Loucy (cell line): Measurements from ENCODE around the gene STARD10.

Source experiments
- H2AFZ ChIP-seq: fragments of 200-600 bp; sonication (generic); 2 replicates; pipeline ENCODE4 v1.6.0; 2016; ENCODE audit warnings: antibody characterized with exemption, mild to moderate bottlenecking, low read length, moderate library complexity
- H3F3A ChIP-seq: fragments of 200-600 bp; 2 replicates; pipeline ENCODE4 v1.6.0; 2016; ENCODE audit warnings: antibody characterized with exemption, low read depth, mild to moderate bottlenecking
- H3K27me3 ChIP-seq: fragments of 200-600 bp; sonication (generic); 2 replicates; pipeline ENCODE4 v1.6.1; 2014; ENCODE audit warnings: low read length, mild to moderate bottlenecking; ENCODE audit not compliant: insufficient read depth, poor library complexity, severe bottlenecking
- H3K36me3 ChIP-seq: fragments of 200-600 bp; sonication (generic); 2 replicates; pipeline ENCODE4 v1.6.1; 2016; ENCODE audit warnings: low read length; ENCODE audit not compliant: insufficient read depth
- H3K4me1 ChIP-seq: fragments of 200-600 bp; sonication (generic); 2 replicates; pipeline ENCODE4 v1.5.1; 2014; ENCODE audit warnings: low read length, mild to moderate bottlenecking; ENCODE audit not compliant: insufficient read depth, poor library complexity, severe bottlenecking
- H3K4me2 ChIP-seq: fragments of 200-600 bp; sonication (generic); 2 replicates; pipeline ENCODE4 v1.6.0; 2014; ENCODE audit warnings: antibody characterized with exemption, low read length, low read depth, mild to moderate bottlenecking; ENCODE audit not compliant: poor library complexity, severe bottlenecking
- H3K4me3 ChIP-seq: fragments of 200-600 bp; sonication (generic); 2 replicates; pipeline ENCODE4 v1.5.1; 2014; ENCODE audit warnings: low read length, mild to moderate bottlenecking, mixed read lengths; ENCODE audit not compliant: poor library complexity, severe bottlenecking
- H3K79me2 ChIP-seq: fragments of 200-600 bp; sonication (generic); 2 replicates; pipeline ENCODE4 v1.6.1; 2014; ENCODE audit warnings: low read length; ENCODE audit not compliant: insufficient read depth
- H3K9ac ChIP-seq: fragments of 200-600 bp; sonication (generic); 2 replicates; pipeline ENCODE4 v1.6.0; 2014; ENCODE audit warnings: mild to moderate bottlenecking, low read depth, low read length, moderate library complexity; ENCODE audit not compliant: poor library complexity, severe bottlenecking
- H3K9me2 ChIP-seq: fragments of 200-600 bp; sonication (generic); replicated peaks from 2 replicates; pipeline ENCODE4 v1.6.1; 2016; ENCODE audit warnings: low read depth, low read length, mixed read lengths
- H3K9me3 ChIP-seq: fragments of 200-600 bp; sonication (generic); 2 replicates; pipeline ENCODE4 v1.6.1; 2014; ENCODE audit warnings: mild to moderate bottlenecking, antibody characterized with exemption, low read length, low read depth; ENCODE audit not compliant: insufficient read depth
- H4K20me1 ChIP-seq: fragments of 200-600 bp; sonication (generic); 2 replicates; pipeline ENCODE4 v1.6.0; 2014; ENCODE audit warnings: antibody characterized with exemption, low read length, mild to moderate bottlenecking; ENCODE audit not compliant: insufficient read depth, poor library complexity, severe bottlenecking
- CTCF ChIP-seq: fragments of 200-600 bp; sonication (generic); conservative IDR thresholded peaks from 2 replicates; pipeline ENCODE4 v1.5.1; 2014; ENCODE audit warnings: mild to moderate bottlenecking, antibody characterized with exemption, low read length
- EZH2phosphoT487 ChIP-seq: fragments of 200-600 bp; IDR thresholded peaks from 2 replicates; pipeline ENCODE4 v1.6.1; 2018; ENCODE audit warnings: antibody characterized with exemption, mild to moderate bottlenecking, moderate library complexity, borderline replicate concordance

STARD10 gene

GRCh38 chr11:72829884-72830533 lies 36.2 kb upstream of the STARD10 start:
- Histone ChIP-seq H3K27me3 (no peaks in the 10 kb centered on the region), H3F3A (no peaks in the 10 kb centered on the region), H3K4me3 (no peak overlapping the region), H3K4me1 (no peaks in the 10 kb centered on the region), H3K36me3 (peaks cover 37% of the 10 kb centered on the region; the same call in 1 of the 2 replicates), H3K9me2 (no peaks in the 10 kb centered on the region), H3K4me2 (no peak overlapping the region), H3K9me3 (no peaks in the 10 kb centered on the region), H4K20me1 (no peaks in the 10 kb centered on the region), H3K9ac (no peak overlapping the region), H2AFZ (no peak overlapping the region), H3K79me2 (no peaks in the 10 kb centered on the region)
- TF ChIP-seq EZH2phosphoT487 (no peak), CTCF (no peak)

GRCh38 chr11:72829178-72829577 lies 35.3 kb upstream of the STARD10 start:
- Histone ChIP-seq H3K4me2 (no peak overlapping the region), H2AFZ (no peak overlapping the region), H3F3A (no peaks in the 10 kb centered on the region), H3K79me2 (no peaks in the 10 kb centered on the region), H3K9me2 (no peaks in the 10 kb centered on the region), H3K4me1 (no peaks in the 10 kb centered on the region), H3K9me3 (no peaks in the 10 kb centered on the region), H3K27me3 (no peaks in the 10 kb centered on the region), H3K4me3 (no peak overlapping the region), H3K36me3 (peaks cover 37% of the 10 kb centered on the region; the same call in 1 of the 2 replicates), H4K20me1 (no peaks in the 10 kb centered on the region), H3K9ac (no peak overlapping the region)
- TF ChIP-seq CTCF = no peak
- TF ChIP-seq EZH2phosphoT487 = no peak

- Histone ChIP-seq H2AFZ (no peak overlapping the region), H3K4me1 (no peaks in the 10 kb centered on the region), H3K4me2 (no peak overlapping the region), H3K9me3 (no peaks in the 10 kb centered on the region), H3F3A (no peaks in the 10 kb centered on the region), H3K79me2 (no peaks in the 10 kb centered on the region), H3K4me3 (no peak overlapping the region), H4K20me1 (no peaks in the 10 kb centered on the region), H3K9ac (no peak overlapping the region), H3K27me3 (no peaks in the 10 kb centered on the region), H3K9me2 (no peaks in the 10 kb centered on the region), H3K36me3 (peaks cover 42% of the 10 kb centered on the region; the same call in 1 of the 2 replicates)
- TF ChIP-seq EZH2phosphoT487 = no peak
- TF ChIP-seq CTCF = no peak
Observed at GRCh38 chr11:72828692-72829101, 34.9 kb upstream of the STARD10 start.
